H9 (cell line): ENCODE results near the gene EIF6. TPM values are rescaled to one million over a fixed set of nuclear protein-coding genes. Genes with fewer than 3 reads are reported as not detected.

Source experiments
- DNase-seq: peaks from one replicate; pipeline ENCODE4 v3.0.0-alpha.2; 2017
- H2AFZ ChIP-seq: one replicate; pipeline ENCODE4 v1.6.1; 2013; ENCODE audit warnings: mild to moderate bottlenecking, low read length, control low read depth, moderate library complexity
- H2AK5ac ChIP-seq: 2 replicates; pipeline ENCODE4 v1.6.1; 2013; ENCODE audit warnings: low read length, control low read depth, mixed read lengths; ENCODE audit not compliant: insufficient read length
- H2BK120ac ChIP-seq: one replicate; pipeline ENCODE4 v1.6.1; 2013; ENCODE audit warnings: low read depth, mild to moderate bottlenecking, low read length, control low read depth, inconsistent platforms; ENCODE audit not compliant: poor library complexity, severe bottlenecking
- H2BK12ac ChIP-seq: 2 replicates; pipeline ENCODE4 v1.6.1; 2013; ENCODE audit warnings: low read length, control low read depth, mixed read lengths, low read depth; ENCODE audit not compliant: insufficient read length
- H2BK15ac ChIP-seq: 2 replicates; pipeline ENCODE4 v1.6.1; 2013; ENCODE audit warnings: low read depth, low read length, control low read depth
- H2BK20ac ChIP-seq: one replicate; pipeline ENCODE4 v1.6.1; 2013; ENCODE audit warnings: low read depth, mild to moderate bottlenecking, low read length, control low read depth, inconsistent platforms; ENCODE audit not compliant: poor library complexity, severe bottlenecking
- H2BK5ac ChIP-seq: 2 replicates; pipeline ENCODE4 v1.6.1; 2013; ENCODE audit warnings: low read length, control low read depth, mixed read lengths; ENCODE audit not compliant: insufficient read length
- H3K14ac ChIP-seq: 2 replicates; pipeline ENCODE4 v1.6.1; 2013; ENCODE audit warnings: low read length, control low read depth; ENCODE audit not compliant: insufficient read depth
- H3K18ac ChIP-seq: 2 replicates; pipeline ENCODE4 v1.6.1; 2013; ENCODE audit warnings: low read depth, mild to moderate bottlenecking, mixed read lengths, low read length, control low read depth; ENCODE audit not compliant: insufficient read length
- H3K23ac ChIP-seq: 2 replicates; pipeline ENCODE4 v1.6.1; 2013; ENCODE audit warnings: low read length, control low read depth, mixed read lengths, low read depth; ENCODE audit not compliant: insufficient read length
- H3K23me2 ChIP-seq: 2 replicates; pipeline ENCODE4 v1.6.1; 2013; ENCODE audit warnings: low read depth, mild to moderate bottlenecking, mixed read lengths, low read length, control low read depth; ENCODE audit not compliant: insufficient read length, poor library complexity, severe bottlenecking
- H3K27ac ChIP-seq: 2 replicates; pipeline ENCODE4 v1.5.1; 2013; ENCODE audit warnings: low read length, control low read depth, mixed read lengths, low read depth; ENCODE audit not compliant: insufficient read length
- H3K27me3 ChIP-seq: 2 replicates; pipeline ENCODE4 v1.6.1; 2013; ENCODE audit warnings: low read length, control low read depth, inconsistent platforms; ENCODE audit not compliant: insufficient read depth
- H3K4ac ChIP-seq: 2 replicates; pipeline ENCODE4 v1.6.1; 2013; ENCODE audit warnings: low read depth, mild to moderate bottlenecking, control low read depth, inconsistent platforms, low read length, moderate library complexity
- H3K4me1 ChIP-seq: 2 replicates; pipeline ENCODE4 v1.6.1; 2013; ENCODE audit warnings: low read length, control low read depth, inconsistent platforms; ENCODE audit not compliant: insufficient read depth
- H3K4me2 ChIP-seq: 2 replicates; pipeline ENCODE4 v1.6.1; 2013; ENCODE audit warnings: low read length, control low read depth, mixed read lengths; ENCODE audit not compliant: insufficient read length, insufficient read depth
- H3K56ac ChIP-seq: 2 replicates; pipeline ENCODE4 v1.6.1; 2013; ENCODE audit warnings: low read depth, mild to moderate bottlenecking, mixed read lengths, low read length, control low read depth; ENCODE audit not compliant: insufficient read length
- H3K79me1 ChIP-seq: 2 replicates; pipeline ENCODE4 v1.6.1; 2013; ENCODE audit warnings: low read depth, mild to moderate bottlenecking, moderate library complexity, low read length, control low read depth, inconsistent platforms; ENCODE audit not compliant: insufficient read depth, poor library complexity, severe bottlenecking
- H3K79me2 ChIP-seq: 2 replicates; pipeline ENCODE4 v1.6.1; 2013; ENCODE audit warnings: low read length, control low read depth, inconsistent platforms; ENCODE audit not compliant: insufficient read depth
- H3K9ac ChIP-seq: 2 replicates; pipeline ENCODE4 v1.6.1; 2013; ENCODE audit warnings: low read length, control low read depth, mixed read lengths; ENCODE audit not compliant: insufficient read length; ENCODE audit errors: extremely low read depth
- H3K9me3 ChIP-seq: one replicate; pipeline ENCODE4 v1.6.1; 2013; ENCODE audit warnings: low read depth, low read length, inconsistent platforms; ENCODE audit not compliant: control insufficient read depth
- H3T11ph ChIP-seq: one replicate; pipeline ENCODE4 v1.6.1; 2013; ENCODE audit warnings: mild to moderate bottlenecking, low read length, control low read depth, inconsistent platforms
- H4K20me1 ChIP-seq: one replicate; pipeline ENCODE4 v1.6.1; 2013; ENCODE audit not compliant: control insufficient read depth, insufficient read length, insufficient read depth
- H4K5ac ChIP-seq: 2 replicates; pipeline ENCODE4 v1.6.1; 2013; ENCODE audit warnings: low read depth, mild to moderate bottlenecking, mixed read lengths, low read length, control low read depth; ENCODE audit not compliant: insufficient read length
- H4K8ac ChIP-seq: replicated peaks from 2 replicates; pipeline ENCODE4 v1.6.1; 2013; ENCODE audit warnings: low read length, control low read depth, mixed read lengths, low read depth; ENCODE audit not compliant: insufficient read length
- H4K91ac ChIP-seq: 2 replicates; pipeline ENCODE4 v1.6.1; 2013; ENCODE audit warnings: low read depth, mild to moderate bottlenecking, moderate library complexity, mixed read lengths, low read length, control low read depth; ENCODE audit not compliant: insufficient read length
- H3K27ac Mint-ChIP-seq, 3 experiments: 2 replicates in 2 of 3; 3 replicates in 1 of 3; pipeline ENCODE4 v1.8.0; 2020 to 2021; ENCODE audit warnings: mixed read lengths in 3 of 3, mild to moderate bottlenecking in 1 of 3, moderate library complexity in 1 of 3
- H3K27me3 Mint-ChIP-seq: 2 replicates; pipeline ENCODE4 v1.8.0; 2021; ENCODE audit warnings: low read depth, mild to moderate bottlenecking, moderate library complexity, mixed read lengths
- H3K36me3 Mint-ChIP-seq, 3 experiments: 2 replicates in 2 of 3; 3 replicates in 1 of 3; pipeline ENCODE4 v1.8.0; 2020 to 2021; ENCODE audit warnings: low read depth in 3 of 3, mixed read lengths in 3 of 3; ENCODE audit not compliant: insufficient read depth in 1 of 3
- H3K4me1 Mint-ChIP-seq, 2 experiments: 2 replicates each; pipeline ENCODE4 v1.8.0; 2020; ENCODE audit warnings: mixed read lengths in 2 of 2
- H3K4me3 Mint-ChIP-seq, 2 experiments: 2 replicates in 1 of 2; 3 replicates in 1 of 2; pipeline ENCODE4 v1.8.0; 2020 to 2021; ENCODE audit warnings: mild to moderate bottlenecking in 2 of 2, mixed read lengths in 2 of 2, moderate library complexity in 1 of 2
- H3K9me3 Mint-ChIP-seq, 2 experiments: 2 replicates in 1 of 2; 3 replicates in 1 of 2; pipeline ENCODE4 v1.8.0; 2020; ENCODE audit warnings: mild to moderate bottlenecking in 2 of 2, mixed read lengths in 2 of 2, moderate library complexity in 1 of 2
- CTCF ChIP-seq: fragments of 200-600 bp; sonication (generic); conservative IDR thresholded peaks from 3 replicates; pipeline ENCODE4 v1.8.0; 2021; ENCODE audit warnings: antibody characterized with exemption, mild to moderate bottlenecking
- WGBS: extraction: QIAGEN DNeasy Blood & Tissue Kit; methylation state at CpG from one replicate; pipeline ENCODE4 v1.1.7; 2013; ENCODE audit warnings: missing lambda C conversion rate, low lambda C conversion rate, mixed read lengths; ENCODE audit not compliant: insufficient read length; ENCODE audit errors: extremely low coverage; 5-methylcytosine and 5-hydroxymethylcytosine counted together
- total RNA-seq: library from RNA; stranded (reverse); gene quantifications from 2 replicates; pipeline ENCODE4 v1.2.1, GENCODE V29; 2021

EIF6 gene
- total RNA-seq, 1 experiment from 2014 or later, result 150 TPM

DNA sequence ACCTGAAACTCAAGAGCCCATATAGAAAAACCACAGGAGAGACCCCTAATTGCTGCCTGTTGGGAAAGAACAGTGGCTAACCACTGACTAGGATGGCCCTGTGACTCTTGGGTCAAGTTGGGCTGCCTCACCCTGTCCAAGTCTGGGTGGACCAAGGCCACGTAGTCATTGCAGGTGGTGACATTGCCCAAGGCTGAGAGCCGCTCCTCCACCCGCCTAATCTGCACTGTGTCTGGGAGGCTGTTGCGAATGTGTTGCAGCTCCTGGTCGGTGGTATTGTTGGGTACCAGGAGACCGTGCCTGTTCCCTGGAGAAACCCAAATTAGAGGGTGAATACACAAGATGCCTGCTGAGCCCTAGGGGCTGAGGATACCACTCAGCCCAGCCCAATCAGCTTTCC, 4.0 kb downstream of the EIF6 start:
- no peaks in the 10 kb centered on the region for H3K79me1 ChIP-seq
- Mint-ChIP-seq H3K4me1 (peaks cover 24 to 31% of the 10 kb centered on the region in 2 experiments), H3K27ac (0 out of 7 replicates have a peak overlapping the region, but pooled peaks of 1 of the 3 experiments have one; percentile 70), H3K36me3 (peaks cover 26 to 64% (median 61%) of the 10 kb centered on the region in 3 experiments), H3K4me3 (no peak overlapping the region), H3K9me3 (no peaks in the 10 kb centered on the region; a peak in 2 of 5 replicates), H3K27me3 (no peaks in the 10 kb centered on the region; the same call in 1 of the 2 replicates)
- H3K4ac ChIP-seq, result no peak overlapping the region
- no peak overlapping the region for H3K4me2 ChIP-seq
- H3K9me3 ChIP-seq, result no peaks in the 10 kb centered on the region
- H2BK20ac ChIP-seq, result no peak overlapping the region
- no peak overlapping the region for H3K23ac ChIP-seq
- no peak overlapping the region for H3K56ac ChIP-seq
- peaks cover 7% of the 10 kb centered on the region for H3K4me1 ChIP-seq
- H3K27me3 ChIP-seq, result no peaks in the 10 kb centered on the region
- H2BK15ac ChIP-seq, result no peak overlapping the region
- no peak overlapping the region for H3K27ac ChIP-seq
- no peak overlapping the region for H2BK5ac ChIP-seq
- H4K91ac ChIP-seq, result no peak overlapping the region
- H2AFZ ChIP-seq, result no peak overlapping the region
- no peak overlapping the region for H4K8ac ChIP-seq
- H3K18ac ChIP-seq, result no peak overlapping the region
- no peak overlapping the region for H3K14ac ChIP-seq
- no CpG with 5 or more reads among the region's 6 CpGs for WGBS
- H3K79me2 ChIP-seq, result peaks cover 11% of the 10 kb centered on the region
- H3K9ac ChIP-seq, result no peak overlapping the region
- no peak overlapping the region for H2AK5ac ChIP-seq
- TF ChIP-seq CTCF, result no peak
- H4K5ac ChIP-seq, result no peak overlapping the region
- H2BK12ac ChIP-seq, result no peak overlapping the region
- H3T11ph ChIP-seq, result no peak overlapping the region
- no peak for DNase-seq
- peaks cover 10% of the 10 kb centered on the region for H3K23me2 ChIP-seq
- no peak overlapping the region for H2BK120ac ChIP-seq
- H4K20me1 ChIP-seq, result no peaks in the 10 kb centered on the region
